Natural killer cell (primary cell): ENCODE results near the gene MRPS6. TPM values are rescaled to one million over a fixed set of nuclear protein-coding genes. Genes with fewer than 3 reads are reported as not detected.
A peak's percentile ranks its signal among the peaks of the same experiment; 100 is the strongest.

ENCODE experiments used
- ATAC-seq, 3 donors: fragments of 150-1000 bp in 2 of 3; fragments of 200-7000 bp in 1 of 3; cut with Tn5 transposase; 1 replicate in 1 of 3; 2 replicates in 2 of 3; pipeline ENCODE4 v1.10.0; 2021; ENCODE audit warnings: mild to moderate bottlenecking in 2 of 3, moderate library complexity in 2 of 3
- DNase-seq, 2 donors: peaks; one replicate each; pipeline versions ENCODE4 v3.0.0 to v3.0.0-alpha.2; 2013 to 2021; ENCODE audit warnings: mixed read lengths in 1 of 2
- H3K27ac ChIP-seq: one replicate; pipeline ENCODE4 v1.5.1; 2013; ENCODE audit warnings: mild to moderate bottlenecking, low read length
- H3K27me3 ChIP-seq: one replicate; pipeline ENCODE4 v1.6.1; 2013; ENCODE audit warnings: low read length; ENCODE audit not compliant: control insufficient read depth, insufficient read depth
- H3K36me3 ChIP-seq: one replicate; pipeline ENCODE4 v1.6.1; 2013; ENCODE audit warnings: low read length; ENCODE audit not compliant: control insufficient read depth, insufficient read depth
- H3K4me1 ChIP-seq: one replicate; pipeline ENCODE4 v1.6.1; 2013; ENCODE audit warnings: low read length; ENCODE audit not compliant: control insufficient read depth, insufficient read depth
- H3K4me3 ChIP-seq: one replicate; pipeline ENCODE4 v1.5.1; 2013; ENCODE audit warnings: low read length
- H3K9me3 ChIP-seq: one replicate; pipeline ENCODE4 v1.6.1; 2013; ENCODE audit warnings: low read length; ENCODE audit not compliant: control insufficient read depth, insufficient read depth
- H3K27ac Mint-ChIP-seq, 2 donors: one replicate each; pipeline ENCODE4 v1.8.0; 2022; ENCODE audit warnings: mild to moderate bottlenecking in 2 of 2, mixed read lengths in 2 of 2, moderate library complexity in 1 of 2
- H3K27me3 Mint-ChIP-seq, 2 donors: one replicate each; pipeline ENCODE4 v1.8.0; 2022; ENCODE audit warnings: low read depth in 2 of 2, mixed read lengths in 2 of 2
- H3K36me3 Mint-ChIP-seq: one replicate; pipeline ENCODE4 v1.8.0; 2022; ENCODE audit warnings: mixed read lengths
- H3K4me1 Mint-ChIP-seq, 2 donors: one replicate each; pipeline ENCODE4 v1.8.0; 2022; ENCODE audit warnings: mixed read lengths in 2 of 2
- H3K4me3 Mint-ChIP-seq: one replicate; pipeline ENCODE4 v1.8.0; 2022; ENCODE audit warnings: mild to moderate bottlenecking, moderate library complexity, mixed read lengths
- H3K9me3 Mint-ChIP-seq, 2 donors: one replicate each; pipeline ENCODE4 v1.8.0; 2022; ENCODE audit warnings: mixed read lengths in 2 of 2
- WGBS: methylation state at CpG from one replicate; pipeline ENCODE4 v1.1.7; 2013; ENCODE audit warnings: missing lambda C conversion rate; ENCODE audit not compliant: insufficient coverage; 5-methylcytosine and 5-hydroxymethylcytosine counted together
- intact Hi-C: fragments of 100-400 bp; cut with micrococcal nuclease; formaldehyde crosslinking; loops from one replicate; pipeline ENCODE4 v1.14.2; 2022
- total RNA-seq, 4 donors: library from RNA; stranded (reverse); fragments of 120-200 nt in 1 of 4; gene quantifications; one replicate each; pipeline versions ENCODE4 v1.2.3 to v1.2.4, GENCODE V29; 2013 to 2022
- TF ChIP-seq, protein P1 (sequence below): fragments of 200-600 bp; IDR thresholded peaks from one replicate; pipeline ENCODE4 v1.8.0; 2022; ENCODE audit warnings: antibody characterized with exemption

The MRPS6 gene
- total RNA-seq, 3 donors from 2014 or later (not counting 1 experiment from before 2014, with no cell fraction given): 42.7 to 54.5 (median 44.3) TPM

- Mint-ChIP-seq H3K4me3 (no peak overlapping the region), H3K27me3 (no peaks in the 10 kb centered on the region), H3K27ac (no peak overlapping the region), H3K4me1 (peaks cover 18 to 26% of the 10 kb centered on the region in 2 donors), H3K36me3 (no peaks in the 10 kb centered on the region), H3K9me3 (no peaks in the 10 kb centered on the region)
- peaks cover 25% of the 10 kb centered on the region for H3K4me1 ChIP-seq
- no peaks in the 10 kb centered on the region for H3K9me3 ChIP-seq
- intact Hi-C loops: no loop called here
- DNase-seq: no peak
- H3K27ac ChIP-seq: no peak overlapping the region
- 95% methylated on average over 5 of the region's 9 CpGs for WGBS
- H3K27me3 ChIP-seq: no peaks in the 10 kb centered on the region
- ATAC-seq: no peak
- TF ChIP-seq, protein P1, sequence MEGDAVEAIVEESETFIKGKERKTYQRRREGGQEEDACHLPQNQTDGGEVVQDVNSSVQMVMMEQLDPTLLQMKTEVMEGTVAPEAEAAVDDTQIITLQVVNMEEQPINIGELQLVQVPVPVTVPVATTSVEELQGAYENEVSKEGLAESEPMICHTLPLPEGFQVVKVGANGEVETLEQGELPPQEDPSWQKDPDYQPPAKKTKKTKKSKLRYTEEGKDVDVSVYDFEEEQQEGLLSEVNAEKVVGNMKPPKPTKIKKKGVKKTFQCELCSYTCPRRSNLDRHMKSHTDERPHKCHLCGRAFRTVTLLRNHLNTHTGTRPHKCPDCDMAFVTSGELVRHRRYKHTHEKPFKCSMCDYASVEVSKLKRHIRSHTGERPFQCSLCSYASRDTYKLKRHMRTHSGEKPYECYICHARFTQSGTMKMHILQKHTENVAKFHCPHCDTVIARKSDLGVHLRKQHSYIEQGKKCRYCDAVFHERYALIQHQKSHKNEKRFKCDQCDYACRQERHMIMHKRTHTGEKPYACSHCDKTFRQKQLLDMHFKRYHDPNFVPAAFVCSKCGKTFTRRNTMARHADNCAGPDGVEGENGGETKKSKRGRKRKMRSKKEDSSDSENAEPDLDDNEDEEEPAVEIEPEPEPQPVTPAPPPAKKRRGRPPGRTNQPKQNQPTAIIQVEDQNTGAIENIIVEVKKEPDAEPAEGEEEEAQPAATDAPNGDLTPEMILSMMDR: no peak
- no peaks in the 10 kb centered on the region for H3K36me3 ChIP-seq
- no peak overlapping the region for H3K4me3 ChIP-seq
Observed at GRCh38 chr21:34027721-34028461, 45.5 kb upstream of the MRPS6 start.

- Mint-ChIP-seq H3K4me3 (peak overlapping the region; percentile 49), H3K27me3 (no peaks in the 10 kb centered on the region), H3K9me3 (no peaks in the 10 kb centered on the region), H3K36me3 (no peaks in the 10 kb centered on the region), H3K27ac (peak overlapping the region; percentile 85 to 87), H3K4me1 (peaks cover 18 to 32% of the 10 kb centered on the region in 2 donors)
- Histone ChIP-seq H3K9me3 (no peaks in the 10 kb centered on the region), H3K4me1 (peaks cover 7% of the 10 kb centered on the region), H3K36me3 (no peaks in the 10 kb centered on the region), H3K4me3 (no peak overlapping the region), H3K27ac (no peak overlapping the region), H3K27me3 (no peaks in the 10 kb centered on the region)
- ATAC-seq (peak; percentile 61 to 92 (median 92)), DNase-seq (peak; percentile 36 to 71)
- TF ChIP-seq, protein P1: no peak
- 72% methylated on average over 13 of the region's 13 CpGs for WGBS
- intact Hi-C loops: no loop called here
Observed at GRCh38 chr21:34029743-34030528, 43.4 kb upstream of the MRPS6 start.

DNA sequence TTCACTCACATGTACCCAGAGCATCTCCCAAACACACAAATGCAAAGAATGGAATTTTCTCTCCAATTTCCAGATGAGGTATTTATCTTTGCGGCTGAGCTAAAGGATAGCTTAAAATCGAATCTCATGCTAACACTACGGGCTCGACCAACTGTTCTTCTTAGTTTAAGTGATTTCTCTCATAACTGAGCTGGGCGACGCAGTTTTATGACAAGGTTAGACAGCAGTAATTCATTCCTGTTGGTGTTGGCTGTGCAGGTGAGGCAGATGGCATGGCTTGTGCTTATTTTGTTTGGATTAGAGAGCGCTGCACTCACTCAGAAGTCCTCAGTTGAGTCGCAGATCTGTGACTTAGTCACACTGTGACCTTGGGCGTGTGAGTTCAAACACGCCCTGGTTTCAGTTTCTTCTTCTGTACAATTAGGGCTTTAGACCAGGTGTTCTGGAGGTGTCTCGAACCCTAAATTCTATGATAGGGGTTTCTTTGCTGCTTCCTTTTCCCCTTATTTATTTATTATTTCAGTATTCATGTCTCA is 41.5 kb upstream of the MRPS6 start:
- peaks cover 18 to 32% of the 10 kb centered on the region in 2 donors for H3K4me1 Mint-ChIP-seq
- no peaks in the 10 kb centered on the region for H3K9me3 ChIP-seq
- ATAC-seq: no peak
- H3K4me3 Mint-ChIP-seq: no peak overlapping the region
- peak overlapping the region in 1 of 2 donors; percentile 40 for H3K27ac Mint-ChIP-seq
- no peaks in the 10 kb centered on the region for H3K9me3 Mint-ChIP-seq
- TF ChIP-seq, protein P1: no peak
- H3K27me3 Mint-ChIP-seq: peaks cover 0 to 3% of the 10 kb centered on the region in 2 donors
- intact Hi-C loops: no loop called here
- H3K27me3 ChIP-seq: no peaks in the 10 kb centered on the region
- no peaks in the 10 kb centered on the region for H3K36me3 ChIP-seq
- no peak overlapping the region for H3K27ac ChIP-seq
- no peak for DNase-seq
- no peak overlapping the region for H3K4me3 ChIP-seq
- H3K36me3 Mint-ChIP-seq: no peaks in the 10 kb centered on the region
- WGBS: 84% methylated on average over 10 of the region's 11 CpGs
- H3K4me1 ChIP-seq: no peaks in the 10 kb centered on the region
